Osteoblast (primary cell): ENCODE data around the gene CDK11A. TPM values are rescaled to one million over a fixed set of nuclear protein-coding genes. Genes with fewer than 3 reads are reported as not detected.

Experiments
- DNase-seq: peaks from one replicate; pipeline ENCODE4 v3.0.0; 2011; ENCODE audit warnings: low spot score, mixed read lengths; ENCODE audit not compliant: insufficient read length; ENCODE audit errors: missing footprints
- H2AFZ ChIP-seq: 2 replicates; pipeline ENCODE4 v1.6.0; 2011; ENCODE audit warnings: mild to moderate bottlenecking, low read length
- H3K27ac ChIP-seq: 2 replicates; pipeline ENCODE4 v1.5.1; 2011; ENCODE audit warnings: mild to moderate bottlenecking, low read depth, low read length, moderate library complexity
- H3K27me3 ChIP-seq: 2 replicates; pipeline ENCODE4 v1.6.0; 2012; ENCODE audit warnings: mild to moderate bottlenecking, control low read depth, inconsistent platforms, low read length, moderate library complexity; ENCODE audit not compliant: insufficient read depth
- H3K36me3 ChIP-seq: 2 replicates; pipeline ENCODE4 v1.5.1; 2011; ENCODE audit warnings: mild to moderate bottlenecking, low read length, control low read depth, moderate library complexity; ENCODE audit not compliant: insufficient read depth
- H3K4me1 ChIP-seq: 2 replicates; pipeline ENCODE4 v1.5.1; 2011; ENCODE audit warnings: mild to moderate bottlenecking, low read length, control low read depth, moderate library complexity; ENCODE audit not compliant: insufficient read depth
- H3K4me2 ChIP-seq: 2 replicates; pipeline ENCODE4 v1.6.0; 2011; ENCODE audit warnings: mild to moderate bottlenecking, low read length; ENCODE audit not compliant: insufficient read depth
- H3K4me3 ChIP-seq: fragments of 200-600 bp; sonication (generic); 3 replicates; pipeline ENCODE4 v1.5.1; 2012; ENCODE audit warnings: mild to moderate bottlenecking, low read length, inconsistent platforms; ENCODE audit not compliant: insufficient read depth
- H3K79me2 ChIP-seq: 2 replicates; pipeline ENCODE4 v1.6.0; 2012; ENCODE audit warnings: mild to moderate bottlenecking, low read length, control low read depth, inconsistent platforms; ENCODE audit not compliant: insufficient read depth
- H3K9me3 ChIP-seq: 2 replicates; pipeline ENCODE4 v1.5.1; 2011; ENCODE audit warnings: low read depth, low read length, control low read depth
- H4K20me1 ChIP-seq: 2 replicates; pipeline ENCODE4 v1.6.0; 2012; ENCODE audit warnings: mild to moderate bottlenecking, low read length, control low read depth; ENCODE audit not compliant: insufficient read depth
- total RNA-seq: library from RNA; depleted of rRNA; stranded (reverse); fragments of >200 nt; gene quantifications from 2 replicates; pipeline ENCODE4 v1.2.3, GENCODE V29; 2012
- TF ChIP-seq, protein P1 (sequence below): IDR thresholded peaks from 2 replicates; pipeline ENCODE4 v1.5.1; 2011; ENCODE audit warnings: mild to moderate bottlenecking, low read depth, low read length, moderate library complexity; ENCODE audit errors: extremely low read depth

The CDK11A gene
- total RNA-seq, 1 donor: 22.1 TPM

DNA sequence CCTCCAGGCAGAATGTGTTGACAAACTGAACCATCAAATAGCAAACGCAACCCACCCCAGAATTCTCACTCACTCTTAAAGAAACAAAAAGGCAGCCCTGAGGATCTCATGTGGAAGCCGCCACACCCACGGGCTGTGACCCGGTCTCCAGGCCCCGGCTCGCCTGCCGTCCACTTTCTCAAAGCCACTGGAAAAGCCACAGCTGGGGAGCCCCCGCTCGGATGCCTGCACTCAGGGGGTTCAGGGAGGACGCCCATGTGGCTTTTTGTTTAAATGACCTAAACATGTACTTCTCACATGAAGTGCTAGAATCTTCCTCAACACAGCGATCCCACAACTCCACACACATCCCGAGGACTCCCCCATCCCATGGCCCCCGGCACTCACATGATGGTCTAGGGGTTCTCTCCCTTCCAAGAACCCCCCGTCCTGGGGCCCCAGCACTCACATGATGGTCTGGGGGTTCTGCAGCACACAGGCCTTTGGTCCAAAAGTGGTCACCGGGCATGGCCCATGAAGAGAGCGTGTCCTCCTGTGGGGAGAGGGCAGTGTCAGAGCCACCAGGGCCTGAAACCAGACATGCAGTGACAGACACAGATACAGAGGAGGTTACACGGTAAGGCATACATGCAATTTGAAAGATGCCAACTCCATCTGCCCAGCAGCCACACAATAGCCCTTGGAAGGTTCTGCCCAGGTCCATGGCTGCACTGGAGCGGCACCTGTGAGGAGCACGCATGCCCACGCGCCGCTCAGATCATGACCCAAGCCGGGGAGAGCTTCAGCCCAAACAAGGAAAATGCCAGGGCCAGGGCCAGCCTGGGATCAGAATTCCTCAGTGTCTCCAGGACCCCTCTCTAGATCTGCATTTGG lies 37.6 kb upstream of the CDK11A start:
- Histone ChIP-seq H2AFZ (no peak overlapping the region), H3K4me1 (no peaks in the 10 kb centered on the region), H3K4me2 (no peak overlapping the region), H3K36me3 (peaks cover 22% of the 10 kb centered on the region), H3K27ac (no peak overlapping the region), H3K79me2 (peaks cover 82% of the 10 kb centered on the region), H4K20me1 (peaks cover 18% of the 10 kb centered on the region), H3K27me3 (no peaks in the 10 kb centered on the region), H3K9me3 (no peaks in the 10 kb centered on the region), H3K4me3 (no peak overlapping the region)
- DNase-seq: peak; percentile 41
- TF ChIP-seq, protein P1, sequence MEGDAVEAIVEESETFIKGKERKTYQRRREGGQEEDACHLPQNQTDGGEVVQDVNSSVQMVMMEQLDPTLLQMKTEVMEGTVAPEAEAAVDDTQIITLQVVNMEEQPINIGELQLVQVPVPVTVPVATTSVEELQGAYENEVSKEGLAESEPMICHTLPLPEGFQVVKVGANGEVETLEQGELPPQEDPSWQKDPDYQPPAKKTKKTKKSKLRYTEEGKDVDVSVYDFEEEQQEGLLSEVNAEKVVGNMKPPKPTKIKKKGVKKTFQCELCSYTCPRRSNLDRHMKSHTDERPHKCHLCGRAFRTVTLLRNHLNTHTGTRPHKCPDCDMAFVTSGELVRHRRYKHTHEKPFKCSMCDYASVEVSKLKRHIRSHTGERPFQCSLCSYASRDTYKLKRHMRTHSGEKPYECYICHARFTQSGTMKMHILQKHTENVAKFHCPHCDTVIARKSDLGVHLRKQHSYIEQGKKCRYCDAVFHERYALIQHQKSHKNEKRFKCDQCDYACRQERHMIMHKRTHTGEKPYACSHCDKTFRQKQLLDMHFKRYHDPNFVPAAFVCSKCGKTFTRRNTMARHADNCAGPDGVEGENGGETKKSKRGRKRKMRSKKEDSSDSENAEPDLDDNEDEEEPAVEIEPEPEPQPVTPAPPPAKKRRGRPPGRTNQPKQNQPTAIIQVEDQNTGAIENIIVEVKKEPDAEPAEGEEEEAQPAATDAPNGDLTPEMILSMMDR: no peak

DNA sequence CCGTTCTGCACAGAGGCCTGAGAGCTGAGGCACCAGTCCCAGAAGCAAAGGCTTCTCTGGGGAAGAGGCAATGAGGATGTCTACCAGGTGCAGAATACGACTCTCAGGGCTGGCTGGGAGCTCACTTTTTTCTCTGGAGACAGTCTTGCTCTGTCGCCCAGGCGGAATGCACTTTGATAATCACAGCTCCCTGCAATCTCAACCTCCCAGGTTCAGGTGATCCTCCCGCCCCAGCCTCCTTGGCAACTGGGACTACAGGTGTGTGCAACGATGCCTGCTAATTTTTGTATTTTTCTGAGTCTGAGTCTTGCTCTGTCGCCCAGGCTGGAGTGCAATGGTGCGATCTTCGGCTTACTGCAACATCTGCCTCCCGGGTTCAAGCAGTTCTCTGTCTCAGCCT lies 36.6 kb upstream of the CDK11A start:
- Histone ChIP-seq H3K9me3 (no peaks in the 10 kb centered on the region), H3K79me2 (peaks cover 74% of the 10 kb centered on the region), H3K4me2 (no peak overlapping the region), H3K4me1 (no peaks in the 10 kb centered on the region), H3K27me3 (no peaks in the 10 kb centered on the region), H2AFZ (no peak overlapping the region), H4K20me1 (peaks cover 18% of the 10 kb centered on the region), H3K4me3 (no peak overlapping the region), H3K36me3 (peaks cover 32% of the 10 kb centered on the region), H3K27ac (no peak overlapping the region)
- TF ChIP-seq, protein P1: no peak
- no peak for DNase-seq

DNA sequence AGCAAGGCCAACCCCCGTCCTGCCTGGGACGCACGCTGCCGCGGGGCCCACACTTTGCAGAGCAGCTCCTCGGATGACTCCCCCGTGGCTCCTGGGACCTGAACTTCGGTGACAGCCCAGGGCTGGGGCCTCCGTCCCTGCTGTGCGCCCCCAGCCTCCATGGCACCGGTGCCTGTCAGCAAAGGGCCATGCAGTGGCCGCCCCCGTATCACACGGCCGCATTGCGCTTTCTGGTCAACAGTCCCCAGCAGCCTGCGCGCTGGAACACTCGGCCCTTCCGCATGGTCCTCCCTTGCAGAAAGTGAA lies 36.1 kb upstream of the CDK11A start:
- Histone ChIP-seq H3K4me3 (no peak overlapping the region), H4K20me1 (peaks cover 18% of the 10 kb centered on the region), H3K36me3 (peaks cover 34% of the 10 kb centered on the region), H3K4me1 (no peaks in the 10 kb centered on the region), H3K79me2 (peaks cover 70% of the 10 kb centered on the region), H3K27ac (no peak overlapping the region), H3K4me2 (no peak overlapping the region), H3K27me3 (no peaks in the 10 kb centered on the region), H3K9me3 (no peaks in the 10 kb centered on the region), H2AFZ (no peak overlapping the region)
- TF ChIP-seq, protein P1: no peak
- peak; percentile 27 for DNase-seq

DNA sequence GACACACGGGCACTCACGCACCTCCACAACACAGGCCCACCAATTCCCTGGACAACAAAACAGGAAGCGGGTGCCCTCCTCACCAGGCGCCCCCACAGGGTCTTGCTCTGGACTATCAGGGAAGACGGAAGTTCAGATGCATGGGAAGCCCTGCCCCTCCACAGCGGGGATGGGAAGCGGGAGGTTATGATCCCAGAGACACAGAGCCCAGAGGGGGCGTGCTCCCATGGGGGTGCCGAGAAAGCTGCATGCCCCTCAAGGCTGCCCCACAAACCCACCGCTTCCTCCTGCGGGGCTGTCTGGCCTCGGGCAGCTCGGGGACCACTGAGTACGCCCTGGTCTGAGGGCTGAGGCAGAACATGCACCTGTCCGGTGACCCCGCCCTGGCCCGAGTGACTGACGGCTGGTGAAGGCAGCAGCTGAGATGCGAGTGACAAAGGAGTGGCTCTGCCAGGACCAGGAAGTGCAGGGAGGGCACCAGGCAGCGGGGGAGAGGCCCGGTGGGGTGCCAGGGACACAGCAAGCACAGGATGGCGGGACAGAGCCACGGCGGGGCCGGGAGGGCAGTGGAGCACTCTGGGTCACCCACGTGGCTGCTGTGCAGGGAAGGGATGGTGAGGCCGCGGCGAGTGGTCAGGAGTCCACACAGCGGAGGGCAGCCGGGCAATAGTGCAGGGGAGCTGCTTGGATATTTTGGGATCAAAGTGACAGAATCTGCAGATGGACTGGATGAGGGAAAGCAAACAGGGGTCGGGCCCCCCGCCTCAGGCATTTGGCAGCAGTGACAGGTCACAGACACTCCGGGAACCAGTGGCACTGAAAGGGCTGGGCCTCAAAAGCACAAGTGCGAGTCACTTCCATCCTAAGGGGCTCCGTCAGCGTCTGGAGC lies 35.5 kb upstream of the CDK11A start:
- Histone ChIP-seq H3K27me3 (no peaks in the 10 kb centered on the region), H3K4me3 (no peak overlapping the region), H2AFZ (no peak overlapping the region), H3K4me2 (no peak overlapping the region), H3K79me2 (peaks cover 64% of the 10 kb centered on the region), H3K4me1 (no peaks in the 10 kb centered on the region), H3K27ac (no peak overlapping the region), H4K20me1 (peaks cover 14% of the 10 kb centered on the region), H3K9me3 (no peaks in the 10 kb centered on the region), H3K36me3 (peaks cover 32% of the 10 kb centered on the region)
- DNase-seq: peak; percentile 21
- TF ChIP-seq, protein P1: no peak
